OCI-LY7 (cell line): ENCODE data around the gene ABHD15. TPM values are rescaled to one million over a fixed set of nuclear protein-coding genes. Genes with fewer than 3 reads are reported as not detected.

ENCODE experiments used
- BruUV-seq: library from RNA; stranded (reverse); fragments of 400-500 nt; replicated peaks from 2 replicates; lab custom pipeline; 2021; lab: Mats Ljungman, UMichigan
- CTCF ChIA-PET: fragments of 300-600 bp; sonication (Branson Sonifier 250); formaldehyde crosslinking; loops from one replicate; lab custom pipeline; 2022; ENCODE audit warnings: antibody characterized with exemption; ENCODE audit not compliant: unreplicated experiment; lab: Charles Lee
- POLR2A ChIA-PET: fragments of 300-600 bp; sonication (Branson Sonifier 250); formaldehyde crosslinking; loops from one replicate; lab custom pipeline; 2022; ENCODE audit warnings: antibody characterized with exemption; lab: Charles Lee
- DNase-seq: peaks from one replicate; pipeline ENCODE4 v3.0.0-alpha.2; 2015; ENCODE audit warnings: low spot score
- H2AFZ ChIP-seq: fragments of 200-600 bp; sonication (generic), shearing (Covaris generic); 2 replicates; pipeline ENCODE4 v1.6.1; 2014; ENCODE audit warnings: mild to moderate bottlenecking, antibody characterized with exemption, low read length, moderate library complexity
- H3K27ac ChIP-seq: fragments of 200-600 bp; sonication (generic); 2 replicates; pipeline ENCODE4 v1.5.1; 2014; ENCODE audit warnings: mixed run types, low read depth, mild to moderate bottlenecking, moderate library complexity, low read length, inconsistent platforms; ENCODE audit not compliant: poor library complexity, severe bottlenecking
- H3K36me3 ChIP-seq: fragments of 200-600 bp; sonication (generic); 2 replicates; pipeline ENCODE4 v1.6.1; 2014; ENCODE audit warnings: mild to moderate bottlenecking, antibody characterized with exemption, low read length, moderate library complexity, mixed read lengths; ENCODE audit not compliant: insufficient read depth
- H3K4me1 ChIP-seq: fragments of 200-600 bp; sonication (generic); 2 replicates; pipeline ENCODE4 v1.5.1; 2014; ENCODE audit warnings: mild to moderate bottlenecking, low read length; ENCODE audit not compliant: insufficient read depth, poor library complexity, severe bottlenecking
- H3K4me2 ChIP-seq: fragments of 200-600 bp; sonication (generic); 2 replicates; pipeline ENCODE4 v1.6.1; 2014; ENCODE audit warnings: mild to moderate bottlenecking, low read length
- H3K4me3 ChIP-seq: fragments of 200-600 bp; sonication (generic); 2 replicates; pipeline ENCODE4 v1.5.1; 2014; ENCODE audit warnings: mild to moderate bottlenecking, low read depth, low read length; ENCODE audit not compliant: poor library complexity, severe bottlenecking
- H3K79me2 ChIP-seq: fragments of 200-600 bp; sonication (generic); 2 replicates; pipeline ENCODE4 v1.6.1; 2016; ENCODE audit warnings: low read depth, mild to moderate bottlenecking, low read length, moderate library complexity, mixed read lengths; ENCODE audit not compliant: insufficient read depth
- H3K9me2 ChIP-seq: fragments of 200-600 bp; sonication (generic); 2 replicates; pipeline ENCODE4 v1.6.1; 2016; ENCODE audit warnings: mild to moderate bottlenecking, low read length, mixed read lengths; ENCODE audit not compliant: insufficient read depth
- H3K9me3 ChIP-seq: fragments of 200-600 bp; sonication (generic); 2 replicates; pipeline ENCODE4 v1.6.1; 2014; ENCODE audit warnings: mild to moderate bottlenecking, mixed run types, low read length, mixed read lengths
- H4K20me1 ChIP-seq: fragments of 200-600 bp; sonication (generic); 2 replicates; pipeline ENCODE4 v1.6.1; 2014; ENCODE audit warnings: mild to moderate bottlenecking, antibody characterized with exemption, low read length, moderate library complexity, mixed read lengths; ENCODE audit not compliant: insufficient read depth
- CTCF ChIP-seq: fragments of 200-600 bp; sonication (generic); conservative IDR thresholded peaks from 2 replicates; pipeline ENCODE4 v1.5.1; 2014; ENCODE audit warnings: mild to moderate bottlenecking, antibody characterized with exemption, low read length, moderate library complexity, mixed read lengths
- EZH2phosphoT487 ChIP-seq: fragments of 200-600 bp; sonication (generic); IDR thresholded peaks from 2 replicates; pipeline ENCODE4 v1.6.1; 2018; ENCODE audit warnings: low read depth, borderline replicate concordance, mild to moderate bottlenecking, mixed run types, antibody characterized with exemption, low read length, moderate library complexity, mixed read lengths
- intact Hi-C: fragments of 100-400 bp; cut with micrococcal nuclease; formaldehyde crosslinking; loops from one replicate; pipeline ENCODE4 v1.10.0; 2022; ENCODE audit not compliant: unreplicated experiment
- total RNA-seq, 2 experiments: library from RNA; depleted of rRNA in 1 of 2; stranded (reverse); fragments of >200 nt in 1 of 2; shearing (Covaris generic) in 1 of 2; gene quantifications; 2 replicates each; pipeline ENCODE4 v1.2.3, GENCODE V29; 2014 to 2022

ABHD15 gene
- total RNA-seq, 2 experiments from 2014 or later: 8.5 to 15.3 TPM

- peak overlapping the region; percentile 68 for H3K27ac ChIP-seq
- TSS peak; percentile 69 for BruUV-seq
- H4K20me1 ChIP-seq: no peaks in the 10 kb centered on the region
- no peaks in the 10 kb centered on the region for H3K79me2 ChIP-seq
- H3K4me2 ChIP-seq: peak overlapping the region; percentile 98
- peaks cover 29% of the 10 kb centered on the region for H3K4me1 ChIP-seq
- H3K36me3 ChIP-seq: no peaks in the 10 kb centered on the region
- intact Hi-C loops: loop anchor here (1.0 to 10.0 kb wide), 3 partner anchors 23 to 423 kb away; no protein-coding TSS in a partner anchor
- peak overlapping the region; percentile 72 for H3K4me3 ChIP-seq
- TF ChIP-seq EZH2phosphoT487 (no peak), CTCF (peak; percentile 63)
- ChIA-PET CTCF (interaction anchor here (0.5 kb wide), 1 partner anchor 198 kb away, joined by 4 read pairs; no protein-coding TSS in a partner anchor), POLR2A (interaction anchor here (0.6 to 1.2 kb wide), 4 partner anchors 31 to 311 kb away, joined by 3 to 4 read pairs (median 3); no protein-coding TSS in a partner anchor)
- H3K9me2 ChIP-seq: no peaks in the 10 kb centered on the region
- peak; percentile 84 for DNase-seq
- H3K9me3 ChIP-seq: no peaks in the 10 kb centered on the region
- H2AFZ ChIP-seq: peak overlapping the region; percentile 71
Measured at GRCh38 chr17:29567554-29568330, 905 bp upstream of the ABHD15 start.

GRCh38 chr17:29567304-29567553 is 392 bp upstream of the ABHD15 start:
- Histone ChIP-seq H3K4me2 (peak overlapping the region; percentile 98), H3K36me3 (no peaks in the 10 kb centered on the region), H3K9me3 (no peaks in the 10 kb centered on the region), H2AFZ (peak overlapping the region; percentile 71; the same call in 1 of the 2 replicates), H3K4me3 (peak overlapping the region; percentile 72), H3K27ac (peak overlapping the region; percentile 68), H3K79me2 (no peaks in the 10 kb centered on the region), H4K20me1 (no peaks in the 10 kb centered on the region), H3K9me2 (no peaks in the 10 kb centered on the region), H3K4me1 (peaks cover 32% of the 10 kb centered on the region)
- TF ChIP-seq EZH2phosphoT487 (no peak), CTCF (no peak)
- DNase-seq: no peak
- intact Hi-C loops: loop anchor here (10.0 kb wide), 2 partner anchors 192 to 422 kb away; no protein-coding TSS in a partner anchor
- ChIA-PET CTCF (no interaction called here), POLR2A (no interaction called here)
- BruUV-seq: no TSS peak
